Stimulated activated CD8-positive, alpha-beta memory T cell treated with anti-CD3 and anti-CD28 coated beads, Interleukin-4, amount 100 ng/mL, for 48 hours (primary cell): Measurements from ENCODE around the gene TCFL5.
A peak's percentile ranks its signal among the peaks of the same experiment; 100 is the strongest.

Experiments
- DNase-seq: peaks from one replicate; pipeline ENCODE4 v3.0.0-alpha.2; 2020

TCFL5 gene

DNA sequence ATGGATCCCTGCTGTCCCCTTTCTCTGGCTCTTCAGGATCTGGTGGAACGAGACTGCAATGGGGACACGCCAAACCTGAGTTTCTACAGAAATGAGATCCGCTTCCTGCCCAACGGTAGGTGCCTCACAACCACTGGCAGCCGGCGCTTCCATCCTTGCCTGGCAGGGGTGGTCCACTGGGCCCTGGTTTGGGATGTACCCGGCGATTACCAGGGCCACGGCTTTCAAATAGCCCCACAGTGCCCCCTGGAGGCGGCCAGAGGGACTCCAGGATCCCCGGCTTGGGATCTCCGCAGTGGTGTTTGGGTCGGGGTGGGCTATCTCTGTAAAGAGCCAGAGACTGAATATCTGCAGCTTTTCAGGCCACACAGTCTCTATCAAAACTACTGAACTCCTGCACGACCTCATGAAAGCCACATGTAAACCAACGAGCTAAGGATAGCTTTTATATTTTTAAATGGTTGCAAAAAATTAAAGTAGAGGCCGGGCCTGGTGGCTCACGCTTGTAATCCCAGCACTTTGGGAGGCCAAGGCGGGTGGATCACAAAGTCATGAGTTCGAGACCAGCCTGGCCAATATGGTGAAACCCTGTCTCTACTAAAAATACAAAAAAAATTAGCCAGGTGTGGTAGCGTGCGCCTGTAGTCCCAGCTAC, 53.3 kb downstream of the TCFL5 start:
- peak; percentile 87 for DNase-seq

DNA sequence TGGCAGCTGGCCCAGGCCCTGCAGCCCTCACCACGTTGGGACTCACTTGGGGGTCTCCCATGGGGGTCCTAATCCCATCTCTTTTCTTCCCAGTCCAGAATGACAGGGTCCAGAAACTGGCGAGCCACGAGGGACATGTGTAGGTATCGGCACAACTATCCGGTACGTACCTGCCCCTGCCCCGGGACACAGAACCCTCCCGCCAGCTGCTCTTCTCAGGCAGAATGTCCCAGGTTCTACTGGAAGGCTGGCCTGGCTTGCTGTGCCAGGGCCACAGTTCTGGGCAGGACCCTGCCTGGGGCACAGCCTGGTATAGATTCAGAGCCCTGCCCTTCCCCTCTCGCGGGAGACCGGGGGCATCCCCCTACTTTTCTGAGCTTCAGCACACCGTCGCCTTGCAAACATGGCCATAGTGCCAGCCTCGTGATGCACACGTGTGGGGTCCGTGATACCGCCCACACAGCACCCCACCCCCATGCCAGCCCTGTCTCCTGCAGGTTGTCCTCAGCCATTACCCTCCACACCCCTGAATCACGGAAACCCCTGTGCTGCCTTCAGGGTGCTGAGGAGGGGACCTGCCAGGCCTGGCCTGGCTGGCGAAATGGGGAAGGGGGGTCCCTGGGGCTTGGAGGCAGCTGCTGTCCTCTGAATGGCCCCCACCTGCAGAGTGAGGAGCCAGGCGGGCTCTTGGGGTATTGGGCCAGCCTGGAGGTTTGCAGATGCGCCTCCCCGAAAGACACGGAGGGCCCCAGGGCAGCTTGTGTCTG, 54.0 kb downstream of the TCFL5 start:
- no peak for DNase-seq

DNA sequence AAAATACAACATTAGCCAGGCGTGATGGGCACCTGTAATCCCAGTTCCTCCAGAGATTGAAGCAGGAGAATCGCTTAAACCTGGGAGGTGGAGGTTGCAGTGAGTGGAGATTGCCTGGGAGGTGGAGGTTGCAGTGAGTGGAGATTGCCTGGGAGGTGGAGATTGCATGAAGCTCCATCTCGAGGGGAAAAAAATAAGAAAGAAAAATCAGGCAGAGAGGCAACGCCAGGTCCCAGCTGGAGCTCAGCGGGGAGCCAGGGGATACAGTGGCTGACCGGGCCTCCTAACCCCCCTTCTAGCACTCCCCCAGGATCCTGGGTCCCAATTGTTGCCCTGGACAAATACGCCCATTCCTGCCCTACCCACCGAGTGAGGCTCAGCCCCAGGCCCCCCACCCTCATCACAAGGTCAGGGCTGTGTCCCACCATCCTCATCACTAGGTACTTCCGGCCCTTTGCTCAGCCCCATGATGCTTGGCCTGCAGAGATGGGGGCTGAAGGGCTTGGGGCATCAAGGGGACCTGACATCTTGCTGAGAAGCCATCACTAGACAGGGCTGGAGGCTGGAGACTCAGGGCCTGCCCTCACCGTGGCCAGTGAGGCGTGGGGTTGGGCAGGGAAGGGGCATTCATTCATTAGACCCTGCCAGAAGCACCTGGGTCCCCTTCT, 55.1 kb downstream of the TCFL5 start:
- no peak for DNase-seq

DNA sequence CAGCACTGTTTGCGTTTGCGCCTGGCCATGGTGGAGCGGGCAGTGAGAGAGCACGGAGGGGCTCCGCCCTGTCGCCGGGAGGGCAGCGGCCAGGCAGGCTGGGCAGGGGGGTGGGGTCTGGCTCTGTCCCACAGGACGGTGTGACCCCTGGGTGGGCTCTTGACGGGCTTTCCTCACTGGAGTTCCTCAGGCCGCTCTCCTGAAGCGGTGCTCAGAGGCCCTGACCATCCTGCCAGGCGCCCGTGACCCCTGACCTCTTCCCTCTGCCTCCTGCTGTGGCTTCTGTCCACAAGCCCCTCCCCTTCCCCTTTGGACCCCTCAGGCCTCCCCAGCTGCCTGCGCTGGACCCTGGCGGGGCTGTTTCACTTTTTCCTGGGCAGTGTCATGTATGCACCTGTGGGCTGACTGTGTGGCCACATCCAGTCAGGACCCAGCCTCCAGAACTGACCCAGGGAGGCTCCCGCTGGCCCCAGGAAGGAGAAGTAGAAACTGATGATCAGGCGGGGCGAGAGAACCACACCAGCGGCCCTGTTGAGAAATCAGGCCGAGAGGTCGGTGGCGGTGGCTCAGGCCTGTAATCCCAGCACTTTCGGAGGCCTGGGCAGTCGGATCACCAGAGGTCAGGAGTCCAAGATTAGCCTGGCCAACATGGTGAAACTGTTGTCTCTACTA, 55.8 kb downstream of the TCFL5 start:
- DNase-seq: no peak

DNA sequence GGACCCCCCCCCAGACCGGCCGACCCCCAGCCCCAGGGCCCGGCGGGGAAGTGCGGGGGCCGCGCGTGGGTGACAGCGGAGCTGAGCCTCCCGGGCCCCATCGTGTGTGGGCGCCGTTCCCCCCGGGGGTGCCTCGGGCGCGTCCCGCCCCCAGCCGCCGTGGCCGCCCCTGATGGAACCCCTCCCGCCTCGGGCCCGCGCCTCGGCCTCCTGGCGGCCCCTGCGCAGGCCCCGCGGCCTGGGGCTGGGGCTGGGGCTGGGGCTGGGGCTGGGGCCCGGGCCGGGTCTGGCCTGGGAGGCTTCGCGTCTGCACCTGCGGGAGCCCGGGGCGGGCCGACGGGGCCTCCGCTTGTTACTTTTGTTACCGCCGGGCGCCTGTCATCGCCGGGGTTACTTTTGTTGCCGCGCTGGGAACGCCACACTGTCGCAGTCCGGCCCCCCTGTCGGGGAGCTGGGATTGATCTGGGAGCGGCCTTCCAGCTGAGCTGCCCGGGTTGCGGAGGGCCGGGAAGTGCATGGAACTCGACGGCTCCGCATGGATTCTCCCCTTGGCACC, 56.4 kb downstream of the TCFL5 start:
- DNase-seq: peak; percentile 52

DNA sequence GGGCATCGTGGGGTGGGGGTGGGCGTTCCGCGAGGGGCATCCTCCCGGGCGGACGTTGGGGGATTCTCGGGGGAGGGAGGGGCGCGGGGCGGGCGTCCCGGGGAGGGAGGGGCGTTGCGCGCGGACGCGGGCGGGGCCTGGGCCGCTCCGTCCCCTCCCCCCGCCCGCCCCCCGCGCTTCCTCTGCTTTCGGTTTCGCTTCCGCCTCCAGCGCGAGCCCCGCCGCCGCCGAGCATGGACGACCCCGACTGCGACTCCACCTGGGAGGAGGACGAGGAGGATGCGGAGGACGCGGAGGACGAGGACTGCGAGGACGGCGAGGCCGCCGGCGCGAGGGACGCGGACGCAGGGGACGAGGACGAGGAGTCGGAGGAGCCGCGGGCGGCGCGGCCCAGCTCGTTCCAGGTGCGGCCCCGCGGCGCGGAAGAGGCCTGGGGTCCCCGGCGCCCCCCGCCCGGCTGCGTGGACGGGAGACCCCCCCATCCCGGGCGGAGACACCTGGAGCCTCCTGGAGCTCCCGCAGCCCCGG, 56.9 kb downstream of the TCFL5 start, which contains the start of gene OGFR:
TSS of gene OGFR (plus strand) at position 209 of the 528 bp plus-strand sequence. CDS start at position 234, 25 bp downstream.
- DNase-seq: peak; percentile 80

DNA sequence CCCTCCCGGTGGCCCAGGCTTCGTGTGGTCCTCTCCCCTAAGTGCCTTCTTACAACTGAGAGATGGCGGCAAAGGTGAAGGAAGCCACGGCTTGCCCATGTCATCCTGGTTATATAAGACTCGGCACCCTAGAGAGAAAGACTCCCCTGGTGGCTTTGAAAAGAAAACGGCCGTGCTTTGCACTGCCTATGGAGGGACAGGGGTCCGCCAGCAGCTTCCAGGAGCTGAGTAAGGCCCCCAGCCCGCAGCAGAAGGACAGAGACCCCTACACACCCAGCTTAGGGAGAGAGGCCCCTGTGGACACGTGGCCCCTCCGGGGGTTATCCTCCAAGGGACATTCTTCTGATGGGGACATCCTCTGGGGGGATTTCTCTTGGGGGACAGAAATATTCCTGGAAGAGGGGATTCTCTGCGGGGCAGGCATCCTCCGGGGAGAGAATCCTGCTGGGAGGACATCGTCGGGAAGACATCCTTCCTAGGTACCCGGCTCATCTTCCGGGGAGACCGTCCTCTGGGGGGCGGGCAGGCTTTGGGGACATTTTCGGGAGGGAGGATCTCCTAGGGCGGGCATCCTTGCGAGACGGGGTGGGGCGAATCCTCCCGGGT, 57.5 kb downstream of the TCFL5 start:
- DNase-seq: peak; percentile 47

DNA sequence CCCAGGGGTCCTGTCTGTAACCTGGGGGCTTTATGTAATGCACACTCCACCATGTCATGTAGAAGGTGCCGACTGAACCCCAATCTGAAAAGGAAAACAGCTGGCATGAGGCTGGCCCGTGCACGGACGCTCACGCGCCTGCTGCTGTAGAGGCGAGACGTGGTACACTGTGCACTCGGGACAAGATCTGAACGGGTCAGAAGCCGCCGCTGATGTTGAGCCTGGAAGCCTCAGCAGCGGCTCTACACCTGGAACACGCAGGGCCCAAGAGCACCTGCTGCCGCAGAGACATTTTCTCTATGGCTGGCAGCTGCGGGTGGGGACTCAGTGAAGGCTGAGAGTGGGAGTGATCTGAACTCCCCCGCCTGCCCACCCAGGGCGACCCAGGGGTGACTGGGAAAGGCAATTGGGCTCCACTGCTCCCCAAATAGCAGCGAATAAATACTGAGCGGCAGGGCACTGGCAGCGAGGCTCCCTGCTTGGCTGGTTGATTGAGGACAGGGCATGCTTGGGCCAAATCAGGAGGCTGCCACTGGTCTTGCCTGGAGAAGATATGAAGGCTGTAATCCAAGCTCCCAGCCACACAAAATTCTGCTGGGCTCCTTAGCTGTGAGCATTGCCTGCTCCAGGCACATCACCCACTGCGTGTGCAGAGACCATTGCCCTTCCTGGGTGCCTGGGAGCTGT, 59.5 kb downstream of the TCFL5 start:
- no peak for DNase-seq

DNA sequence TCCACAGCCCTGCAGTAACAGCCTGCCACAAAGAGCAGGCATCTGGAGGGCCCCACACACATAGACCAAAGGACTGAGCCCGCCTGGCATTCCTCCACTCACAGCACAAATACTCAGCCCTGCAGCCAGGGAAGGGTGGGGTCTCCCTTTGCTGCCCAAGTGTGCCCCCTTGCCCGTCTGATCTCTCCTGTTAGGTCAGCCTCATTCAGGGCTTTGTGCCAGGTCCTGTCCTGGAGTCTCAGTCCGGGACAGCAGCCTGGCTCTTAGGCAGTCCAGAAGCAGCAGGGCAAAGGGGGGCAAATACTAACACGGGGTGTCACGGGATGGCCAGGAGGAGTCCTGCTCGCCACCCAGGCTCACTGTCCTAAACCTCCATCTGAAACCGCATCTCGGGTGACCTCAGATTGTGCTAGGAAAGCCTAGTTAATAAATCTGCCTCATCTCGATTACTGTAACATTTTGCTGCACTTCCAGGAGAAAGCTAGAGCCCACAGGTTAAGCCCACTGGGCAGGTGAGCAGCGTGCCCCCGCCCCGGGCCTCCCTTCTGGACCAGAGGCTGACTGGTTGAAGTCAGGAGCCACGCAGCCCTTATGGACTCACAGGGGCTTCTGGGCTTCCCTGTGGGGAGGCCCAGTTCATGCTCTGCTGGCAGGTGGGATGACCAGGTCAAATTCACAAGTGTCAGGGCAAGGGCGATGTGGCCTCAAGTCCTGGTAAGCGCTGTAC, 60.2 kb downstream of the TCFL5 start:
- DNase-seq: no peak

DNA sequence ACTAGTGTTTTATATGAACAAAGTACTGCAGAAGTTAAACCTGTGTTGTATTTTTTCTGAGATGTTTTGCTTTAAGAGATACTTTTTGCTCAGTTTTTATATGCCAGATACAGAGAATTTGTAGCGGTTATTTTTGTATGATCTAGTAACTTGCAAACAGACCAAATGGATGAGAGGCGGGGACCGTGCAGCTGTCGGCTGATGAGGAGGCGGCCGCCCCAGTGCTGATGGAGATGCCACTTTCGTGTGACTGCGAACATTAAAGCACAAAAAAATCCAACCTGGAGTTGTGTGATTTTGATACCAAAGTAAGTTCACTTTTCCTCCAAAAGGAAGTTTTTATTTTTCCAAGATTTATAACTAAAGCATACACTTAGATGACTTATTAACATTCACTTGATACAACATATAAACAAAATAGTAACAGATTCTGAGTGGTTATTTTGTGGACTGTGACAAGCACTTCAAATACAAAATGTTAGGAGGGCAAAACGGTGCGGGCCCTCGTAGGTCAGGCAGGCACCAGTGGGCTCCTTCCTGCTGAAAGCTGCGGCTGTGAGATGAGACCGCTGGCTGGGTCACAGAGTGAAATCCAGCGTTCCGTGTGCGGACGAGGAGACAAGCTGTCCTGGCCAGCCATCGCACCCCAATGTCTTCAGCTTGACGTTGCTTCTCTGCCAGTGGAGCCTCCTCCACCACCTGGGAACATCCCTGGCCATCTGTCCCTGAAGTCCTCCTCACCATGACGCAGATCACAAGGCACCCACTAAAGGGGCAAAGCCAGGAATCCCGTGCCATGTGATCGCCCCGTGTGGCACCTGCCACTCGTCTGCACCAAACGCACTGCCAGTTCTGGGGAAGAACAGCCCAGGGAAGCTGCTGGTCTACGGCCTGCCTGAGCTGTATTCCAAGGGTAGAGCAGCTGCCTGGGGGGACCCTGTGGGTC, 61.0 kb downstream of the TCFL5 start:
- DNase-seq: no peak

DNA sequence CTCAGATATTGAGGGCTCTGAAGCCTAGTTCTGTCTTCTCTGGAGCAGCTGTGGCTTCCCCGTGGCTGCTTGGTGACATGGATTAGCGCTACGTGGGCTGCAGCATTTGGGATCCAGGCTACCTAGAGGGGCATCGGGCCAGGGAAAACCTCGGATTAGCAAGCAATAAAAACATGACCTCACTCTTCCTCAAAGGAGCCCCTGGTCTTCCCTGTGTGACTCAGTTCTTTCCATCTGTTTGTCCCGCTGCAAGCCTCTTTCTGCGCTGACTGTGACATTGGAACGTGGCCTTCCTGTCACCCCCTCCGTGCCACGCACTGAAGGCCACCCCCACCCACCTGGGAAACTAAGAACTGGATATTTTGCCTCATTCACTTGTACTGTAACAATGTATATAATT, 61.7 kb downstream of the TCFL5 start:
- DNase-seq: no peak

DNA sequence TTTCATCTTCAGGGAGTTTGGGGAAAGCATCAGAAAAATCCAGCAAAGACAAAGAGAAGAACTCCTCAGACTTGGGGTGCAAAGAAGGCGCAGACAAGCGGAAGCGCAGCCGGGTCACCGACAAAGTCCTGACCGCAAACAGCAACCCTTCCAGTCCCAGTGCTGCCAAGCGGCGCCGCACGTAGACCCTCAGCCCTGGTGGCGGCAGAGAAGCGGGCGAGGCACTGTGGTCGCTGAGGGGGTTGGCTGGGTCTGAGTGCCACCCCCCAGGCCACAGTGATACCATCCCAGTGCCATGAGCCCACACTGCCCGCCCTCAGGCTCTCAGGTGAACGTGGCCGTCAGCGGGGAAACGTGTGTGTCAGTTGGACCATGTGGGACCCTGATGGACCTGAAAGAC, 62.2 kb downstream of the TCFL5 start:
- no peak for DNase-seq

DNA sequence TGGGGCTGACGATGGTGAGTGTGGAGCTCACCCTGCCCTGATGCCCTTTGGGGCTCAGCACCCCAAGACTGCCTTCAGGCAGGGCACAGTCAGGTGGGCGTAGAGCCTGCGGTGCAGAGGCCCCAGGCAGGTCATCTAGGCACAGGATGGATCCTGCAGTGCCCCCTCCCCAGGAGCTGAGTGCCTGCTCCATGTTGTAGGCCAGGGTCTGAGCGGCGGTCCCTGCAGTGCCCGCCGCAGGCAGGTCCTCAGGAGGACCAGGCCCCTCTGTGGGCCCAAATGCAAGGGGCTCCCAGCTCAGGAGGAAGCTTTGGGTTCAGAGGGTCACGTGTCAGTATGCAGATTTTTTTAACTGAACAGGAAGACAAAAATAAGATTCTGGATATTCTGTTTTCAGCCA, 62.6 kb downstream of the TCFL5 start:
- no peak for DNase-seq

DNA sequence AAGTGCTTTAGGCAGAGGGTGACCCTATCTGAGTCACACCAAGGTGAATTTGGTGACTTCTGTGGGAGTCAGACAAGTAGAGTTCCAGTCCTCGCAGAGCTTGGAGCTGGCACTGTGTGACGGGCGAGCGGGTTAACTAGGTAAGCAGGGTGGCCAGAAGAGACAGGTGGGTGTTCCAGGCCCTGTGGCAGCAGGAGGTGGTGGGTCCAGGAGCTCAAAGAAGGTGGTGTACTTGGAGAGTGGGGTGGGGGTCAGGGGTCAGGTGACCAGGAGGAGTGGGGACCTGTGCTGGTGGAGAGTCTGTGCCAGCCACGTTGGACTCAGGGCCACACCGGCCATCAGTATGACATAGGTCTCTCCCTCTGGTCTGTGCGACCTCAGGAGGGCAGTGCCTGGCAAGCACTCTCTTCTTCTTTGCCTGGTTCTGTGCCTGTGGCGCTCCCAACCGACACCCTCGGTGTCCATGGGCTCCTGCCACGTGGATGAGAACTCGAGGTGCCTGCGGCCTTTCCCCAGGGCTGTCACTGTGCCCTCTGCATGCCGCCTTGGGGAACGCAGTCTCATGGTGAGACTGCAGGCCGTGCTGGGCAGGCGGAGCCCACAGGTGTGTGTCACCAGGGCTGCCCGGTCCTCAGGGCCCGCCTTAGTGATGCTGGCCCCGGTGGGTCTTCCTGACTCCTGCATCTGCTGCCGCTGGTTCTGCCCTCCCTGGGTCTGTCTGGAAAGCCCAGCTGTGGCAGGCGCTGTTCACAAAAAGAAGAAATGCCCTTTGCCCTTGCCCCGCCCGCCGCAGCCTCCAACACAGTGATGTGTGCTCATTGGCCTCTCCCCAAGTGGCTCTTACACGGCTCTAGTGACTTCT, 63.7 kb downstream of the TCFL5 start:
- no peak for DNase-seq

DNA sequence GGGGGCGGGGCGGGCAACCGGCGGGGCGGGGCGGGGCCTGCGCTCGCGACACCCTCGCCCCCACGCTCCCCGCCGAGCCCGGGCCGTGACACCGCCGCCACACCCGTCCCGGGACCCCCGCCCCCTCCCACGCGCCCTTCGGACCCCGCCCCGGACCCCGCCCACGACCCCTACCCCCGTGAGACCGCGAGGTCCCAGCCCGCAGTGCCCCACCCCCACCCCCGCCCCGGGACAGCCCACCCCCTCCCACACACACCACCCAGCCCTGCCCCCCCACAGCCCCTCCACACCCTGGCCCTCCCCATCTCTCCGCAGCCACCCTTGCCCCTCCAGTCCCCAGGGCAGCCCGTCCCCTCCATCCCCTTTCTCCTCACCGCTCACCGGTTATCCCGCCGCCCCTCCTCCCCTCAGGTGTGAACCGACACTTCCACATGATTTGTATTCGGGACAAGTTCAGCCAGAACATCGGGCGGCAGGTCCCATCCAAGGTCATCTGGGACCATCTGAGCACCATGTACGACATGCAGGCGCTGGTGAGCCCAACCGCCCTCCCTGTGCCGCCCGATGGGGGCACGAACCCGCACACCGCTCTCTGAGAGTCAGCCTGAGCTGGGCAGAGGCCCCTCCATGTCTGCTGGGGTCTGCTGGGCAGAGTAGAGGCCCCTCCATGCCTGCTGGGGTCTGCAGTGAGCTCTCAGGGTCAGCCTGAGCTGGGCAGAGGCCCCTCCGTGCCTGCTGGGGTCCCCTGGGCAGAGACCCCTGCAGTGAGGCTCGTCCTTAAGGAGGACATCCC, 64.7 kb downstream of the TCFL5 start:
- DNase-seq: no peak

DNA sequence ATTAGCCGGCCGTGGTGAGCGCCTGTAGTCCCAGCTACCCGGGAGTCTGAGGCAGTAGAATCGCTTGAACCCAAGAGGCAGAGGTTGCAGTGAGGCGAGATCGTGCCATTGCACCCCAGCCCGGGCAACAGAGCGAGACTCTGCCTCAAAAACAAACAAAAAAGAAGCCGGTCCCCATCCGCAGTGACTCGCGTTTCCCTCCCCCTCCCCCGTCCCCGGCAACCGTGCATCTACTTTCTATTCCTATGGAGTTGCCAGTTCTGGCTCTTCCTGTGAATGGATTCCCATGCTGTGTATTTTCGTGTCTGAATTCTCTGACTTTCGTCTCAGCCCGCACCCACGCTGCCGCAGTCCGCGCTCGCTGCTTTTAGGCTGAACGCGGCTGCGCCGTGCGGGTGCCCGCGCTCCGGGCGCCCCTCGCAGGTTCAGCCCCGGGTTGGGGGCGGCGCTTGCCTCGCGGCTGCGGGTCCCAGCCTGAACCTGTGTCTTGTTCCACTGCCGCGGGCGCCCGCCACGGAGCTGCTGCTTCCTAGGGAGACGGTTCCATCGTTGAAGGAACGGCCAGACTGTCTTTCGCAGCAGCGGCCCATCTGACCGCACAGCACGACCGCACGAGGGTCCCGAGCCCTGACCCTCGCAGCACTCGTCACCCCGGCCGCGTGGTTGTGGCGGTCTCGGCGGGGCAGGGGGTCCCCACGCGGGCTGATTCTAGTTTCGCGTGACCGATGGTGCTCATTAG, 66.4 kb downstream of the TCFL5 start:
- DNase-seq: peak; percentile 81
